SIG-M5 (cell line): ENCODE measurements around the gene ZNF497.

Experiments used
- DNase-seq: peaks from one replicate; lab custom pipeline; 2025; lab: John Stamatoyannopoulos, UW

The ZNF497 gene

GRCh38 chr19:58367698-58368454, 5.3 kb upstream of the ZNF497 start:
- DNase-seq = no peak

- DNase-seq = no peak
These were observed 4.3 kb upstream of the ZNF497 start for GRCh38 chr19:58366585-58367430.

GRCh38 chr19:58364146-58364545, 1.6 kb upstream of the ZNF497 start:
- DNase-seq = peak; percentile 67

- no peak for DNase-seq
These were observed 665 bp downstream of the ZNF497 start for GRCh38 chr19:58361900-58362271.

- no peak for DNase-seq
These were observed 4.9 kb downstream of the ZNF497 start for GRCh38 chr19:58357481-58358145.

- no peak for DNase-seq
These were observed 5.6 kb downstream of the ZNF497 start for GRCh38 chr19:58356766-58357480.

- no peak for DNase-seq
These were observed 6.4 kb downstream of the ZNF497 start for GRCh38 chr19:58355908-58356765.

- DNase-seq = no peak
These were observed 7.2 kb downstream of the ZNF497 start for GRCh38 chr19:58355215-58355796.

- no peak for DNase-seq
These were observed 8.0 kb downstream of the ZNF497 start for GRCh38 chr19:58354478-58355030.

GRCh38 chr19:58353717-58354477, 8.7 kb downstream of the ZNF497 start:
- no peak for DNase-seq

- no peak for DNase-seq
These were observed 9.5 kb downstream of the ZNF497 start, which contains the start of gene A1BG for GRCh38 chr19:58352760-58353671. Gene A1BG (minus strand): TSS chr19:58353492. CDS start chr19:58353437, 55 bp downstream.

GRCh38 chr19:58351990-58352755, 10.4 kb downstream of the ZNF497 start:
- DNase-seq = no peak

GRCh38 chr19:58351558-58351878, 11.0 kb downstream of the ZNF497 start:
- no peak for DNase-seq

- no peak for DNase-seq
These were observed 11.5 kb downstream of the ZNF497 start for GRCh38 chr19:58350871-58351557.

GRCh38 chr19:58350001-58350861, 12.3 kb downstream of the ZNF497 start:
- no peak for DNase-seq

- no peak for DNase-seq
These were observed 13.0 kb downstream of the ZNF497 start for GRCh38 chr19:58349590-58349989.
